ENCODE measurements around the gene PPP3CB. TPM values are rescaled to one million over a fixed set of nuclear protein-coding genes. Genes with fewer than 3 reads are reported as not detected.
A peak's percentile ranks its signal among the peaks of the same experiment; 100 is the strongest.

Gene PPP3CB
- total RNA-seq, 1 donor from 2014 or later, result 29.2 TPM

DNA sequence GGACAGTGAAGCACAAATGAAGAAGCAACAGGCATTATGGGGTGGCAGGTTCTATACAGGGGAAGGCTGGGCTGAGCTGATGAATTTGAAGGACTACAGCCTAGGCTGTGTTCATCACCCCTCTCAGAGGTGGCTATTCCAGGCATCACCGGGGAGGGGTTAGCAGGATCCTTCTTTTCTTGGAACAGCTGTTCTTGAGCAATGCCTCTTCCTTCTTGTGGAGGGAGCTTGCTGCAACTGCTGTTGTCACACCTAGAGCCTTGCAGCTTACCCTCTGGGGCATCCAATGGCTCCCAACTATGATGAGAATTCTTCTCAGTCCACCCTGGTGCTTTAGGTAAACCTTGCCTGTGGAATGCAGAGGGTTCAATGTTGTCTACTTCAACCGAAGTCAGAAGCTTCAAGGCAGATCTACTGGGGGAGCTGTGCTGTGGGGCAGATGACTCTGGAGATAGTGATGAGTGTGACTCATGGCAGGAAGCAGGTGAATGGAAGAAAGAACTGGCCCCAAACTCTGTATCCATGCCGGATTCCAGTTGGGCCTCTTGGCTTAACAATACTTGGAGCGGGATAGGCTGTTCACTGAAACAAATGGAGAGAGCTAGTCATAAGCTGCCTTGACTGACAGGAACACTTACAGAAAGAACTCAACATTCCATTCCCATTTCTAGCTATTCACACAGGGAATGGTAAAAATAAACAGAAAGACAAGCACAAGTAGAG lies 21.5 kb upstream of the PPP3CB start:
- H3K27ac Mint-ChIP-seq (ENCODE audit: unreplicated experiment), result peak overlapping the region; percentile 77
- Histone ChIP-seq H3K9ac (ENCODE audit: low read length) (no peak overlapping the region), H4K20me1 (ENCODE audit: insufficient read depth, low read length) (no peaks in the 10 kb centered on the region), H3K27ac (ENCODE audit: low read depth, low read length) (no peak overlapping the region), H2AFZ (ENCODE audit: low read depth, low read length) (no peak overlapping the region), H3K9me3 (ENCODE audit: insufficient read depth, low read depth, low read length) (no peaks in the 10 kb centered on the region), H3K4me2 (ENCODE audit: low read length) (peak overlapping the region; percentile 2), H3K36me3 (ENCODE audit: insufficient read depth, low read length) (peaks cover 5% of the 10 kb centered on the region), H3K4me3 (ENCODE audit: insufficient read depth, low read depth, low read length) (no peak overlapping the region), H3K27me3 (ENCODE audit: insufficient read depth, low read length) (no peaks in the 10 kb centered on the region), H3K79me2 (ENCODE audit: insufficient read depth, low read length) (no peaks in the 10 kb centered on the region), H3K4me1 (ENCODE audit: insufficient read depth, low read length) (no peaks in the 10 kb centered on the region)
- DNase-seq (ENCODE audit: low read depth) (peak; percentile 59), FAIRE-seq (no peak)
- peaks cover 31% of the 10 kb centered on the region for H3K4me1 Mint-ChIP-seq (ENCODE audit: low read depth, unreplicated experiment)
- TF ChIP-seq, protein P1, sequence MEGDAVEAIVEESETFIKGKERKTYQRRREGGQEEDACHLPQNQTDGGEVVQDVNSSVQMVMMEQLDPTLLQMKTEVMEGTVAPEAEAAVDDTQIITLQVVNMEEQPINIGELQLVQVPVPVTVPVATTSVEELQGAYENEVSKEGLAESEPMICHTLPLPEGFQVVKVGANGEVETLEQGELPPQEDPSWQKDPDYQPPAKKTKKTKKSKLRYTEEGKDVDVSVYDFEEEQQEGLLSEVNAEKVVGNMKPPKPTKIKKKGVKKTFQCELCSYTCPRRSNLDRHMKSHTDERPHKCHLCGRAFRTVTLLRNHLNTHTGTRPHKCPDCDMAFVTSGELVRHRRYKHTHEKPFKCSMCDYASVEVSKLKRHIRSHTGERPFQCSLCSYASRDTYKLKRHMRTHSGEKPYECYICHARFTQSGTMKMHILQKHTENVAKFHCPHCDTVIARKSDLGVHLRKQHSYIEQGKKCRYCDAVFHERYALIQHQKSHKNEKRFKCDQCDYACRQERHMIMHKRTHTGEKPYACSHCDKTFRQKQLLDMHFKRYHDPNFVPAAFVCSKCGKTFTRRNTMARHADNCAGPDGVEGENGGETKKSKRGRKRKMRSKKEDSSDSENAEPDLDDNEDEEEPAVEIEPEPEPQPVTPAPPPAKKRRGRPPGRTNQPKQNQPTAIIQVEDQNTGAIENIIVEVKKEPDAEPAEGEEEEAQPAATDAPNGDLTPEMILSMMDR (IDR thresholded peaks at IDR 0.05; ENCODE audit: insufficient read depth, low read depth, low read length), result no peak
- no peak for TF ChIP-seq EZH2 (IDR thresholded peaks at IDR 0.05; ENCODE audit: insufficient read depth, low read length)
- H3K36me3 Mint-ChIP-seq (ENCODE audit: low read depth, unreplicated experiment), result peaks cover 25% of the 10 kb centered on the region
- no peaks in the 10 kb centered on the region for H3K9me3 Mint-ChIP-seq (ENCODE audit: unreplicated experiment)
- H3K27me3 Mint-ChIP-seq (ENCODE audit: low read depth, unreplicated experiment), result no peaks in the 10 kb centered on the region
- H3K4me3 Mint-ChIP-seq (ENCODE audit: unreplicated experiment), result peak overlapping the region; percentile 2

DNA sequence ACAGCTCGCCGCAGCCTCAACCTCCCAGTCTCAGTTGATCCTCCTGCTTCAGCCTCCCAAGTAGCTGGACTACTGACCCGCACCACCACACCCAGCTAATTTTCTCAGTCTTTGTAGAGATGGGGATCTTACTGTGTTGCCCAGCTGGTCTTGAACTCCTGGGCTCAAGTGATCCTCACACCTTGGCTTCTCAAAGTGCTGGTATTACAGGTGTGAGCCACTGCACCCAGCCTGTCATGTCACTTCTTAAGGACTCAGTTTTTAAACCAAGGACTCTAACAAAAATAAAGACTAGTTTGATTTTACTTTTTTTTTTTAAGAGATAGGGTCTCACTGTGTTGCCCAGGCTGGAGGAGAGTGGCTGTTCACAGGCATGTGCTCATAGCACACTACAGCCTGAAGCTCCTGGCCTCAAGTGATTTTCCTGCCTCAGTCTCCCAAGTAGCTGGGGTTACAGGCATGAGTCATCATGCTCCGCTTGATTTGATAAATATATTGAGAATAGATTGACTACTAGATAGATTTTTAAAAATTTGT lies 16.5 kb upstream of the PPP3CB start:
- peaks cover 12% of the 10 kb centered on the region for H3K36me3 Mint-ChIP-seq (ENCODE audit: low read depth, unreplicated experiment)
- no peaks in the 10 kb centered on the region for H3K9me3 Mint-ChIP-seq (ENCODE audit: unreplicated experiment)
- no peak overlapping the region for H3K27ac Mint-ChIP-seq (ENCODE audit: unreplicated experiment)
- no peak overlapping the region for H2AFZ ChIP-seq (ENCODE audit: low read depth, low read length)
- H3K4me3 Mint-ChIP-seq (ENCODE audit: unreplicated experiment), result no peak overlapping the region
- TF ChIP-seq EZH2 (IDR thresholded peaks at IDR 0.05; ENCODE audit: insufficient read depth, low read length), result no peak
- TF ChIP-seq, protein P1 (IDR thresholded peaks at IDR 0.05; ENCODE audit: insufficient read depth, low read depth, low read length), result no peak
- no peaks in the 10 kb centered on the region for H3K27me3 Mint-ChIP-seq (ENCODE audit: low read depth, unreplicated experiment)
- H3K9ac ChIP-seq (ENCODE audit: low read length), result no peak overlapping the region
- H3K27me3 ChIP-seq (ENCODE audit: insufficient read depth, low read length), result no peaks in the 10 kb centered on the region
- H3K4me1 Mint-ChIP-seq (ENCODE audit: low read depth, unreplicated experiment), result peaks cover 12% of the 10 kb centered on the region
- DNase-seq (ENCODE audit: low read depth) (no peak), FAIRE-seq (no peak)
- peaks cover 5% of the 10 kb centered on the region for H3K36me3 ChIP-seq (ENCODE audit: insufficient read depth, low read length)
- no peaks in the 10 kb centered on the region for H3K9me3 ChIP-seq (ENCODE audit: insufficient read depth, low read depth, low read length)
- no peaks in the 10 kb centered on the region for H3K79me2 ChIP-seq (ENCODE audit: insufficient read depth, low read length)
- H4K20me1 ChIP-seq (ENCODE audit: insufficient read depth, low read length), result no peaks in the 10 kb centered on the region
- H3K4me1 ChIP-seq (ENCODE audit: insufficient read depth, low read length), result no peaks in the 10 kb centered on the region
- H3K27ac ChIP-seq (ENCODE audit: low read depth, low read length), result no peak overlapping the region
- no peak overlapping the region for H3K4me3 ChIP-seq (ENCODE audit: insufficient read depth, low read depth, low read length)
- no peak overlapping the region for H3K4me2 ChIP-seq (ENCODE audit: low read length)

DNA sequence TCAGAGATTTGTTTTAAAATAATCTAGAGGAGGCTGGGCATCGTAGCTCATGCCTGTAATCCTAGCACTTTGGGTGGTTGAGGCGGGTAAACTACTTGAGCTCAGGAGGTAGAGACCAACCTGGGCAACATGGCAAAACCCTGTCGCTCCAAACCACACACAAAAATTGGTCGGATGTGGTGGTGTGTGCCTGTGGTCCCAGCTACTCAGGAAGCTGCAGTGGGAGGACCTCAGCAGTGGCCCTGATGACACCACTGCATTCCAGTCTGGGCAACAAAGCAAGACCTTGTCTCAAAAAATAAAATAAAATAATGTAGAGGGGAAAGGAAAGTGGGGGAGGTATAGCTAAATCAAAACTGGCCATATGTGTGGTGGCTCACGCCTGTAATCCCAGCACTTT lies 13.9 kb upstream of the PPP3CB start:
- no peak overlapping the region for H3K27ac ChIP-seq (ENCODE audit: low read depth, low read length)
- H2AFZ ChIP-seq (ENCODE audit: low read depth, low read length), result no peak overlapping the region
- no peaks in the 10 kb centered on the region for H3K9me3 ChIP-seq (ENCODE audit: insufficient read depth, low read depth, low read length)
- H3K27me3 Mint-ChIP-seq (ENCODE audit: low read depth, unreplicated experiment), result no peaks in the 10 kb centered on the region
- no peaks in the 10 kb centered on the region for H4K20me1 ChIP-seq (ENCODE audit: insufficient read depth, low read length)
- H3K36me3 ChIP-seq (ENCODE audit: insufficient read depth, low read length), result no peaks in the 10 kb centered on the region
- FAIRE-seq (no peak), DNase-seq (ENCODE audit: low read depth) (no peak)
- H3K9me3 Mint-ChIP-seq (ENCODE audit: unreplicated experiment), result no peaks in the 10 kb centered on the region
- TF ChIP-seq EZH2 (IDR thresholded peaks at IDR 0.05; ENCODE audit: insufficient read depth, low read length), result no peak
- TF ChIP-seq, protein P1 (IDR thresholded peaks at IDR 0.05; ENCODE audit: insufficient read depth, low read depth, low read length), result no peak
- no peak overlapping the region for H3K4me2 ChIP-seq (ENCODE audit: low read length)
- H3K27ac Mint-ChIP-seq (ENCODE audit: unreplicated experiment), result no peak overlapping the region
- H3K4me3 ChIP-seq (ENCODE audit: insufficient read depth, low read depth, low read length), result no peak overlapping the region
- H3K79me2 ChIP-seq (ENCODE audit: insufficient read depth, low read length), result no peaks in the 10 kb centered on the region
- H3K9ac ChIP-seq (ENCODE audit: low read length), result no peak overlapping the region
- H3K27me3 ChIP-seq (ENCODE audit: insufficient read depth, low read length), result no peaks in the 10 kb centered on the region
- peaks cover 4% of the 10 kb centered on the region for H3K4me1 Mint-ChIP-seq (ENCODE audit: low read depth, unreplicated experiment)
- peaks cover 5% of the 10 kb centered on the region for H3K36me3 Mint-ChIP-seq (ENCODE audit: low read depth, unreplicated experiment)
- H3K4me1 ChIP-seq (ENCODE audit: insufficient read depth, low read length), result peaks cover 3% of the 10 kb centered on the region
- H3K4me3 Mint-ChIP-seq (ENCODE audit: unreplicated experiment), result no peak overlapping the region
